ENCODE results near the gene ADARB1. TPM values are rescaled to one million over a fixed set of nuclear protein-coding genes. Genes with fewer than 3 reads are reported as not detected.
A peak's percentile ranks its signal among the peaks of the same experiment; 100 is the strongest.

The ADARB1 gene
- total RNA-seq, 4 donors from 2014 or later: 18.2 to 57.6 (median 32.0) TPM

DNA sequence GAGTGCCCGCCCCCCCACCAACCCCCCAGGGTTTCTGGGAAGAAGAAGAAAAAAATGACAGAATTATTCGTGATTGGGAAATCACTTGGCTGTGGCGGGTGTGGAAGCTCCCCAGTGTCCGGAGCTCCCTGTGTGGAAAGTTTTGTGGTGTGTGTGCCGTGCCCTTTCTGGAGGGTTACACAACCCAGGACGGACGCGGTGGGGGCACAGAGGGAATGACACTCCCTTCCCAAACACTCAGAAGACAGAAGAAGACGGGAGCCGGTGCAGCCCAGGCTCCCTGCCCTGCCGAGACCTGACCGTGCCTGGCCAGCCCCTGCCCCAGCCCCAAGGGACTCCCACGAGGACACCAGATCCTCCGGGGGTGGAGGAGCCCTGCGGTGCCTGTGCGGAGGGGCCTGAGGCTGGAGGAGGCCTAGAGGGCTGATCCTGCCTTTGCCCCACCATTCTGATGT lies 33.0 kb upstream of the ADARB1 start:
- peak; percentile 38 to 95 for TF ChIP-seq EP300 (IDR thresholded peaks at IDR 0.05)
- TF ChIP-seq, protein P1, sequence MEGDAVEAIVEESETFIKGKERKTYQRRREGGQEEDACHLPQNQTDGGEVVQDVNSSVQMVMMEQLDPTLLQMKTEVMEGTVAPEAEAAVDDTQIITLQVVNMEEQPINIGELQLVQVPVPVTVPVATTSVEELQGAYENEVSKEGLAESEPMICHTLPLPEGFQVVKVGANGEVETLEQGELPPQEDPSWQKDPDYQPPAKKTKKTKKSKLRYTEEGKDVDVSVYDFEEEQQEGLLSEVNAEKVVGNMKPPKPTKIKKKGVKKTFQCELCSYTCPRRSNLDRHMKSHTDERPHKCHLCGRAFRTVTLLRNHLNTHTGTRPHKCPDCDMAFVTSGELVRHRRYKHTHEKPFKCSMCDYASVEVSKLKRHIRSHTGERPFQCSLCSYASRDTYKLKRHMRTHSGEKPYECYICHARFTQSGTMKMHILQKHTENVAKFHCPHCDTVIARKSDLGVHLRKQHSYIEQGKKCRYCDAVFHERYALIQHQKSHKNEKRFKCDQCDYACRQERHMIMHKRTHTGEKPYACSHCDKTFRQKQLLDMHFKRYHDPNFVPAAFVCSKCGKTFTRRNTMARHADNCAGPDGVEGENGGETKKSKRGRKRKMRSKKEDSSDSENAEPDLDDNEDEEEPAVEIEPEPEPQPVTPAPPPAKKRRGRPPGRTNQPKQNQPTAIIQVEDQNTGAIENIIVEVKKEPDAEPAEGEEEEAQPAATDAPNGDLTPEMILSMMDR (IDR thresholded peaks at IDR 0.05): no peak
- DNase-seq (ENCODE audit: low spot score in 2 of 2): peak; percentile 89 to 91
- H3K27ac ChIP-seq: peak overlapping the region in 3 of 4 donors; percentile 54 to 81 (median 78)
- H3K36me3 ChIP-seq: no peaks in the 10 kb centered on the region
- peaks cover 0 to 35% (median 29%) of the 10 kb centered on the region in 4 donors for H3K4me1 ChIP-seq
- peak overlapping the region in 1 of 4 donors; percentile 18 for H3K4me3 ChIP-seq
- peaks cover 0 to 16% (median 0%) of the 10 kb centered on the region in 4 donors for H3K9me3 ChIP-seq
- no peaks in the 10 kb centered on the region for H3K27me3 ChIP-seq
- 9 to 12% methylated on average over 16 of the region's 16 CpGs for WGBS, 2 donors

DNA sequence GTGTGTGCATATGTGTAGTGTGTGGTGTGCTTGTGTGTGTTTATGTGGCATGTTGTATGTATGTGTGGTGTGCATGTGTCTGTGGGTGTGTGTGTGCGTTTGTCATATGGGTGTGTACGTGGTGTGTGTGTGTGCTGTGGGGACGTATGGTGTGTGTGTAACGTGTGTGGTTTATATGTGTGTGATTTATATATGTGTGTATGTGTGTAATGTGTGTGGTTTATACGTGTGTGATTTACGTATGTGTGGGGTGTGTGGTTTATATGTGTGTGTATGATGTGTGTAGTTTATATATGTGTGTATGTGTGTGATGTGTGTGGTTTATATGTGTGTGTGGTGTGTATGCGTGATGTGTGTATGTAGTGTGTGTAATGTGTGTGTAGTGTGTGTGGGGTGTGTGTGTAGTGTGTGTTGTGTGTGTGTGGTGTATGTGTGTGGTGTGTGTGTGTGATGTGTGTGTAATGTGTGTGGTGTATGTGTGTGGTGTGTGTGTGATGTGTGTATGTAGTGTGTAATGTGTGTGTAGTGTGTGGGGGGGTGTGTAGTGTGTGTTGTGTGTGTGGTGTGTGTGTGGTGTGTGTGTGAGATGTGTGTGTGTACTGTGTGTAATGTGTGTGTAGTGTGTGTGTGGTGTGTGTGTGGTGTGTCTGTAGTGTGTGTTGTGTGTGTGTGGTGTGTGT lies 32.3 kb upstream of the ADARB1 start:
- TF ChIP-seq EP300 (IDR thresholded peaks at IDR 0.05): no peak
- no peak for TF ChIP-seq POLR2A (IDR thresholded peaks at IDR 0.05)
- TF ChIP-seq, protein P1 (IDR thresholded peaks at IDR 0.05): no peak
- DNase-seq (ENCODE audit: low spot score in 2 of 2): no peak

GRCh38 chr21:45042664-45043161 lies 31.7 kb upstream of the ADARB1 start:
- WGBS, 2 donors: 82 to 91% methylated on average over 10 to 15 of the region's 15 CpGs
- H3K4me3 ChIP-seq: no peak overlapping the region
- no peaks in the 10 kb centered on the region for H3K36me3 ChIP-seq
- no peak overlapping the region for H3K27ac ChIP-seq
- no peak for DNase-seq (ENCODE audit: low spot score in 2 of 2)
- no peak for TF ChIP-seq POLR2A (IDR thresholded peaks at IDR 0.05)
- no peak for TF ChIP-seq EP300 (IDR thresholded peaks at IDR 0.05)
- TF ChIP-seq, protein P1 (IDR thresholded peaks at IDR 0.05): no peak
- H3K27me3 ChIP-seq: no peaks in the 10 kb centered on the region
- peaks cover 0 to 23% (median 0%) of the 10 kb centered on the region in 4 donors for H3K9me3 ChIP-seq
- peaks cover 0 to 35% (median 29%) of the 10 kb centered on the region in 4 donors for H3K4me1 ChIP-seq

More for the DNA sequence above, 32.3 kb upstream of the ADARB1 start:
- no peak overlapping the region for H3K4me3 ChIP-seq
- H3K4me1 ChIP-seq: peaks cover 0 to 35% (median 29%) of the 10 kb centered on the region in 4 donors
- H3K27me3 ChIP-seq: no peaks in the 10 kb centered on the region
- no peaks in the 10 kb centered on the region for H3K36me3 ChIP-seq
- peaks cover 0 to 17% (median 0%) of the 10 kb centered on the region in 4 donors for H3K9me3 ChIP-seq
- peak overlapping the region in 2 of 4 donors; percentile 78 to 81 for H3K27ac ChIP-seq
- 88 to 90% methylated on average over 7 of the region's 7 CpGs for WGBS, 2 donors

DNA sequence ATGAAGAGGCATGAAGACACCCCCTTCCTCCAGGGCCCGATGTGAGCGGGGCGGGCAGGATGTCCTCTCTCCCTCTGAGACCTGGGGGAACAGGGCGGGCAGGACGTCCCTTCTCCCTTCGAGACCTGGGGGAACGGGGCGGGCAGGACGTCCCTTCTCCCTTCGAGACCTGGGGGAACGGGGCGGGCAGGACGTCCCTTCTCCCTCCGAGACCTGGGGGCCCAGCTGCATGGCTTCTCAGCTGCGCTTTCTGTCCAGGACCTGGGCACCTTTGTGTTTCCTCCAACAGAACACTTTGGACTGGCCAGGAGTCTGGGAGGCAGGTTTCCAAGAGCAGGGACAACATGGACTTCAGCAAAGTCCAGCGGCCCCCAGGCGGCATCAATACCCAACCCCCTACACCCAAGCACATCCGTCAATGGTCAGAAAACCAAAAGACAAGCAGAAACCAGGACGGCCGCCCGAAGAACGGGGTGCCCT lies 30.8 kb upstream of the ADARB1 start:
- Histone ChIP-seq H3K36me3 (no peaks in the 10 kb centered on the region), H3K4me1 (peaks cover 0 to 39% (median 29%) of the 10 kb centered on the region in 4 donors), H3K27ac (no peak overlapping the region), H3K27me3 (no peaks in the 10 kb centered on the region), H3K9me3 (peaks cover 0 to 25% (median 0%) of the 10 kb centered on the region in 4 donors), H3K4me3 (no peak overlapping the region)
- 85 to 86% methylated on average over 22 of the region's 22 CpGs for WGBS, 2 donors
- TF ChIP-seq, protein P1 (IDR thresholded peaks at IDR 0.05): no peak
- TF ChIP-seq EP300 (IDR thresholded peaks at IDR 0.05) (no peak), POLR2A (IDR thresholded peaks at IDR 0.05) (no peak)
- no peak for DNase-seq (ENCODE audit: low spot score in 2 of 2)

DNA sequence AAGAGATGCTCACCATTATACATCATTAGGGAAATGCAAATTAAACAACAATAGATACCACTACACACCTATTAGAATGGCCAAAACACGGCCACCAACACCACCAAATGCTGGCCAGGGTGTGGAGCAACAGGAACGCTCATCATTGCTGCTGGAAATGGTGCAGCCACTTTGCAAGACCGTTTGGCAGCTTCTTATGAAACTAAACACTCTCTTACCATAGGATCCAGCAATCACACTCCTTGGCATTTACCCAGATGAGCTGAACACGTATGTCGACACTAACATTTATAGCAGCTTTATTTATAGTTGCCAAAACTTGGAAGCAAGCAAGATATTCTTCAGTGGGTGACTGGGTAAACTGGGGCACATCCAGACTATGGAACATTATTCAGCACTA lies 28.9 kb upstream of the ADARB1 start:
- whole genome bisulfite sequencing, 2 donors: 73% methylated on average over 5 of the region's 5 CpGs
- no peak overlapping the region for H3K27ac ChIP-seq
- no peak for DNase-seq (ENCODE audit: low spot score in 2 of 2)
- H3K4me3 ChIP-seq: no peak overlapping the region
- TF ChIP-seq, protein P1 (IDR thresholded peaks at IDR 0.05): no peak
- TF ChIP-seq EP300 (IDR thresholded peaks at IDR 0.05) (no peak), POLR2A (IDR thresholded peaks at IDR 0.05) (no peak)
- H3K36me3 ChIP-seq: no peaks in the 10 kb centered on the region
- H3K27me3 ChIP-seq: no peaks in the 10 kb centered on the region
- peaks cover 0 to 25% (median 0%) of the 10 kb centered on the region in 4 donors for H3K9me3 ChIP-seq
- peaks cover 0 to 35% (median 19%) of the 10 kb centered on the region in 4 donors for H3K4me1 ChIP-seq

Measured in tibial nerve (tissue), 4 donors.